Measurements from ENCODE around the gene CRAT.

CRAT gene

DNA sequence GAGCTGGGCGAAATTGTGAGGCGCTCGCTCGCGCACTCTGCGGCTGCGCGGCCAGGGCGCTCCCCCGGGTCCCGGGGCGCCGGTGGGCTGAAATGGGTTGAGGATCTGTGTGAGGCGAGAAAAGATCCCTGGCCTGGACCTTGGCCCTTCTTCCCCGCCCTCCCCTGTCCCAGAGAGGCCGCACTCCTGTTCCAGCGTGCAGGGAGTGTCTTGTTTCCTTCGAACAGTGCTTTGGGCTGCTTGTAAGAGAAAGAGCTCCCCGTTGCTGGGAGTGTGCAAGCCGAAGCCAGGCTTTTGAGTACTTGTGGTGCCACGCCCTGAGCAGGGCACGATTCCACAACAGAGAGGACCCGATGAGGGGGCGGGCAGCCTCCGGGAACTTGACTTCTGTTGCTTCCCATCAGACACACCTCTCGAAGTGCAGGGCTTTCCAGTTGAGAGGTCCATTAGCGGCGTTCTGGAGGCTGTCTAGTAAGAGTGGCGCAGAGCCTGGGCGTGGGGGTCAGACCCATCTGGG, 29.1 kb downstream of the CRAT start:
- H3K4me3 ChIP-seq (ENCODE audit: low read depth, low read length): peak overlapping the region; percentile 83
- no peak for TF ChIP-seq CTCF (IDR thresholded peaks at IDR 0.05; ENCODE audit: borderline replicate concordance, insufficient read depth, low read depth, low read length)

DNA sequence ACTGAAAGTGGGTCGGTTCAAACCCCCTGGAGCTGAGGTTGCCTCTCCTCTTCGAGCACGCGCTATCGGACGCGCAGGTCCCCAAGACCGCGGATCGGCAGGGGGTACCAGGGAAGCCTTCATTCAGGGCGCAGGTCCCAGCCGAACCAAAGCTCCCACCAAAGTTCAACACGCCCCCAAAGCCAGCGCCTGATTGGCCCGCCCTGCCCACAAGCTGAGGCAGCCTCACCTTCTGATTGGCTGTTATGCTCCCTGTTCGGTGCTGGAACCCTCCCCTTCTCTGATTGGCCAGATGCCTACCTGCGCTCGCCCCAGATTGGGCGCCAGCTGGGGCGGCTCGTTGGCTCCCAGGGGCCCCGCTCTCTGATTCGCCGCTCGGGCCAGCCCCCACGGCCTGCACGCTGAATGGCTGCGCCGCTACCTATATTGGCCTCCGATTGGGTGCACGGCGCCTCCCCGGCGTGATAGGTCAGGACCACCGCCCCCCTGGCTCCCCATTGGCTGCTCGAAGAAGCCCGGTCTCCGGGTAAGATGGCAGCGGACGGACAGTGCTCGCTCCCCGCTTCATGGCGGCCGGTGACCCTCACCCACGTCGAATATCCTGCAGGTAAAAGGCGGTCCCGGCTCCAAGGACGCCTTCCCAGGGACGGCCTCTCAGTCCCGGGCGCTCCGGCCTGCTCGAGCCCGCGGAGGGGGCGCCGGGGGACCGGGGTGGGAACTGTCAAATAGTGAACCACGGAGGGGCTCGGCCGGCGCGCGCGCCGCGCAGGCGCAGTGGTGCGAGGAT, 29.8 kb downstream of the CRAT start, which contains the start of gene DOLPP1:
TSS of gene DOLPP1 (plus strand) at position 511 of the 787 bp plus-strand sequence. CDS start at position 532, 21 bp downstream.
- TF ChIP-seq CTCF (IDR thresholded peaks at IDR 0.05; ENCODE audit: borderline replicate concordance, insufficient read depth, low read depth, low read length): no peak
- peak within 1 kb of the TSS; percentile 83 for H3K4me3 ChIP-seq (ENCODE audit: low read depth, low read length)

DNA sequence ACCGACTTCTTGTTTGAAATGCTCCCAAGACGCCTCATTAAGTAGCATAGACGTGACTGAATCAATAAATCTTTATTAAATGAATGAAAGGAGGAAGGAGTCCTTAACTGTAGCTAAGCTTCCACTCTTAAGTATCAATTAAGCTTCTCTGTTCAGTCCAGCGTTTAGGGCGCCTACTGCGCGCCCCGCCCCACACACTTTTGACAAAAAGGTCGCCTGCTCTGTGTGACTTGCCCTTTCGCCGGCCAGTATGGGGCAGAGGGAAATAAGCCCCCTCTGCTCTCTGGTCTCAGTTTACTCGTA, 30.3 kb downstream of the CRAT start:
- H3K4me3 ChIP-seq (ENCODE audit: low read depth, low read length): peak overlapping the region; percentile 74
- TF ChIP-seq CTCF (IDR thresholded peaks at IDR 0.05; ENCODE audit: borderline replicate concordance, insufficient read depth, low read depth, low read length): no peak

DNA sequence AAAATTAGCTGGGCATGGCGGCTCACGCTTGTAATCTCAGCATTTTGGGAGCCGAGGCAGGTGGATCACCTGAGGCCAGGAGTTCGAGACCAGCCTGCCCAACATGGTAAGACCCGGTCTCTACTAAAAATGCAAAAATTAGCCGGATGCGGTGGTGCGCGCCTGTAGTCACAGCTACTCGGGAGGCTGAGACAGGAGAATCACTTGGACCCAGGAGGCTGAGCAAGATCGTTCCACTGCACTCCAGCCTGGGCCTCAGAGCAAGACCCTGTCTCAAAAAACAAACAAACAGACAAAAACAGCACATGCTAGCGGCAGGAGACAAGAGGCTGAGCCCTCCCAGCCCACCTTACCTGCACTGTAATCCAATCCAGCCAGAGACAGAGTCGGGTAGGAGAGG, 30.8 kb downstream of the CRAT start:
- no peak for TF ChIP-seq CTCF (IDR thresholded peaks at IDR 0.05; ENCODE audit: borderline replicate concordance, insufficient read depth, low read depth, low read length)
- H3K4me3 ChIP-seq (ENCODE audit: low read depth, low read length): peak overlapping the region; percentile 74

DNA sequence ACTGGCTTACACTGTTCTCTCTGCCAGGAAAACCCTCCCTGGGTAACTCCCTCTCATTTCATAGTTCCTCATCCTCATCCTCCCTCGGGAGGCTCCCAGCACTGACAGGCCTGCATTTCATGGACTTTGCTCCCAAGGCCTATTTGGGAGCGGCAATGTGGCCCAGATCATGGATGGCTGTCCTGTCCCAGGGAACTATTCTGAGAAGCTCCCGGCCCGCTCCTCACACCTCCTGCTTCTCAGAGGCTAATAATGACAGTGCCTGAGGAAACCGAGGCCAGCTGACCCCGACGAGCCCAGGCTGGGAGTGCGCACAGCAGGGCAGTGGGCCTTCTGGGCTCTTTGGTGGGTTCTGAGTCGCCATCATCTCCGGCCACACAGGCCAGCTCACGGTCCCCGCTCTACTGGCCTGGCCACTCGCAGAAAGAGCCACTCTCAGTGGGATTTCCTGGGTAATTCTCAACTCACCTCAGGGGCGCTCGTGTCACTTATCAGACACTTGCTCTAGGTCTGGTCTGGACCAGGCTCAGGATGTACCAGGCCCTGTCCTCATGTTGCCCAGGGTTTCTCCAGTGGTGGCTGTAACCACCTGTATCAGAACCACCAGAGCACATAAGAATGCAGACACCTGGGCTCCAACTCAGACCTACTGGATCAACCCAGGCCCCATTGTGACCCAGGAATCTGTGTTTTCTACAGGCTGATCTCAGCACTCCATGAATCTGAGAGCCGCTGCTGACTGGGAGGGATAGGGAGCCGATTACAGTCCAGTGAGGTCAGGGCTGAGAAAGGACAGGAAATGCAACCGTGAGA, 31.7 kb downstream of the CRAT start:
- no peak overlapping the region for H3K4me3 ChIP-seq (ENCODE audit: low read depth, low read length)
- no peak for TF ChIP-seq CTCF (IDR thresholded peaks at IDR 0.05; ENCODE audit: borderline replicate concordance, insufficient read depth, low read depth, low read length)

DNA sequence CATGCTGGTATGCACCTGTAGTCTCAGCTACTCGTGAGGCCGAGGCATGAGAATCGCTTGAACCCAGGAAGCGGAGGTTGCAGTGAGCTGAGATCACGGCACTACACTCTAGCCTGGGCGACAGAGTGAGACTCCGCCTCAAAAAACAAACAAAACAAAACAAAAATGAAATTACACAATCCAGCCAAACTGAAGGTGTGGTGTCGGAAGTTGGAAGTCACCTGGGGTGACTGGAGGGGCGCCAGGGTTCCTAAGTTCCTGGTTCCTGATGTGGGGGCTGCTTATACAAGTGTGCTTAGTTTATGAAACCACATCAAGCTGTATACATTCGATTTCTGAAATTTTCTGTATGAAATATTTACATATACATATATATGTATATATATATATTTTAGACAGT, 33.4 kb downstream of the CRAT start:
- H3K4me3 ChIP-seq (ENCODE audit: low read depth, low read length): no peak overlapping the region
- TF ChIP-seq CTCF (IDR thresholded peaks at IDR 0.05; ENCODE audit: borderline replicate concordance, insufficient read depth, low read depth, low read length): no peak

Data from GM12875 (cell line).